ENCODE data around the gene NDEL1.

NDEL1 gene

DNA sequence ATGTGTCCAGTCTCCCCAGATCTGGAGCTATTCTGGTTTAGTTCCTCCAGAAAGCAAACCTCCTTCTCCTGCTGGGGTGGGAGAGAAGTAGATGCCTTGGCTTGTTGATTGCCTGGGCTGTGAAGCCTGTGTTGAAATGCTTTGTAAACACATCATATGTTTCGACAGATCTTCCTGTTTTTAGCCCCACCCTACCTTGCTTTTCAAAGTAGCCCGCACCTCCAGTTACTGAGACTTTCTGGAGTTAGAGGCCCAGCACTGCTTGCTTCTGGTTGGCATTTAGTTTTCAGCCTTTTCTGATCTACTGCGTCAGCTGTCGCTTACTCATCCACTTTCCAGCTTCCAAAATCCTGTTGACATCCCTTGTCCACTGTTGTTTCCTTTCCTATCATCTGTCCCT is 17.9 kb upstream of the NDEL1 start:
- TF ChIP-seq CTCF (IDR thresholded peaks at IDR 0.05; ENCODE audit: low read depth, low read length): no peak

GRCh38 chr17:8418471-8418870 is 17.2 kb upstream of the NDEL1 start:
- DNase-seq (ENCODE audit: extremely low read depth, low read depth): no peak
- no peak for TF ChIP-seq CTCF (IDR thresholded peaks at IDR 0.05; ENCODE audit: low read depth, low read length)

More for the DNA sequence above, 17.9 kb upstream of the NDEL1 start:
- no peak for DNase-seq (ENCODE audit: extremely low read depth, low read depth)

DNA sequence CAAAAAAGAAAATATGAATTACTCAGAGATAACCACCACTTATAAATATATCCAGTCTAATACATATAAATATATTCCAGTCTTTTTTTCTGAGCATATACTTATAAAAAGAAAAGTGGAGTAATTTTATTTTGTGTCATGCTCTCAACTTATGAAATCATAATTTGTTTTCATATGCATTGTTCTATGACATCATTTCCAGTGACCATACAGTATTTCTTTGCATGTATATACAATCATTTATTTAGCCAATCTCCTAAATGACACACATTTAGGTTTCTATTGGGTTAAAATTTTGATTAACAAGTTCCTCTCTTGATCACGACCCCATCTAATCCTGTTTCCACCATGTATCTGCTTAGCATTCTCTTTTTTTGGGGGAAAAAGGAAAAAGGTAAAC is 16.4 kb upstream of the NDEL1 start:
- TF ChIP-seq CTCF (IDR thresholded peaks at IDR 0.05; ENCODE audit: low read depth, low read length): no peak
- no peak for DNase-seq (ENCODE audit: extremely low read depth, low read depth)

DNA sequence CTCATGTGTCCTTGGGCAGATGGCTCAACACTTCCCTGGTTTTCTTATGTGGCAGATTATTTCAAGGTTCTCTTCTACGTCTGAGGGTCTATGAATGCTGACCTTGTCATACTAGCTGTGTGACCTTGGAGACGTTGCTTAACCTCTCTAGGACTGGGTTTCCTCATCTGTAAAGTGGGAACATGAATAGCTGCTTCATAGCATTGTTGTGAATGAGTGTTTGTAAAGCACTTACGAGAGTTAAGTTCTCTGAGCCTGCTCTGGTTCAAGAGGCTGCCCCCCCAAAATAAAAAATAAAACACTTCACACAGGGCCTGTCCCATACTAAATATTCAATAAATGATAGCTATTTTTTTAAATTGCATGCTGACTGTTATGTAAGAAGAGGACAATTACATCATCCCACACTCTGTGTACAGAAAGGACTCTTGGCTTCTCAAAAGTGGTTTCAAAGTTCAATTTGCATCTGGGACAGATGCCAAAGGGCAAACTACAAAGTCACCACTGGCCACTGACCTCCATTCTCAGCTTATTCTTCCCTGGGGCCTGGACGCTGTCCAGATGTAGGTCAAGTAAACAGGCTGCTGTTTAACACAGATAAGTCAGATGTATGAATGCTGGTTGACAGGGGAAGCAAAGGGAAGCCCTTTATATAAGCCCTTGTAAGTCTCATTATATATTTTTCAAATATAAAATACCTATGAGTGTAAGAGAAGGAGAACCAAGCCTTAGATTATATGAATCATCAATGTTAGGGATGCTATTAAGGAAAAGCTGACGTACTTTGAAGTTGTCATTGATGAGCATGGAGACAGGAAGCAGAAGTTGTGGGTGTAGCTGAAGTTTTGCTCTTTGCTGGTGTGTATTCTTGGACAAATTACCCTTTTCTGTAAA is 15.4 kb upstream of the NDEL1 start:
- TF ChIP-seq CTCF (IDR thresholded peaks at IDR 0.05; ENCODE audit: low read depth, low read length): no peak
- DNase-seq (ENCODE audit: extremely low read depth, low read depth): peak; percentile 40

DNA sequence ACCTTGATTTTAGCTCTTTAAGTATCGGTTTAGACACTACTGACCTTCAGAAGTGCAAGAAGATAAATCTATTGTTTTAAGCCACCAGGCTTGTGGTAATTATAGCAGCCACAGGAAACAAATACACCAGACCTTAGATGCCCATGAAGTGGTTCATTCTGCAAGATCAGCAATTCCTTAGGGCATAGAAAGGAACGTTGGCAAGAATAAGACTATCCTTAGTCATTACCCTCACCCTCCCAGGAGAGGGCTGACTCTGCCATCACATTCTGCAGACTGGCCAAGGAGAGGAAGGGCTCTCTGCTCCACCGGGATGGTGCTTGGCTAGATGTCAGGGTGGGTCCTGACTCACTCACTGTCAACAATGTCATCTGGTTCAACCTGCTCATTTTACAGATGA is 14.1 kb upstream of the NDEL1 start:
- DNase-seq (ENCODE audit: extremely low read depth, low read depth): no peak
- TF ChIP-seq CTCF (IDR thresholded peaks at IDR 0.05; ENCODE audit: low read depth, low read length): no peak

- no peak for DNase-seq (ENCODE audit: extremely low read depth, low read depth)
- no peak for TF ChIP-seq CTCF (IDR thresholded peaks at IDR 0.05; ENCODE audit: low read depth, low read length)
Observed at GRCh38 chr17:8426094-8426720, 9.5 kb upstream of the NDEL1 start.

GRCh38 chr17:8426802-8427201 is 8.9 kb upstream of the NDEL1 start:
- no peak for DNase-seq (ENCODE audit: extremely low read depth, low read depth)
- TF ChIP-seq CTCF (IDR thresholded peaks at IDR 0.05; ENCODE audit: low read depth, low read length): no peak

Measured in AG09319 (cell line).